K562 (cell line): ENCODE results near the gene CDKL1. TPM values are rescaled to one million over a fixed set of nuclear protein-coding genes. Genes with fewer than 3 reads are reported as not detected.

ENCODE experiments used
- ATAC-seq: fragments of 200-7000 bp; cut with Tn5 transposase; 3 replicates; pipeline ENCODE4 v1.9.1; 2020; ENCODE audit warnings: moderate library complexity
- BruUV-seq: library from RNA; stranded (reverse); fragments of 400-500 nt; replicated peaks from 2 replicates; lab custom pipeline; 2021; lab: Mats Ljungman, UMichigan
- CTCF ChIA-PET: fragments of 300-600 bp; formaldehyde crosslinking; extraction: SDS; loops from one replicate; lab custom pipeline; 2021; ENCODE audit warnings: low intra/inter-chr PET ratio; lab: Yijun Ruan, JAX
- POLR2A ChIA-PET: fragments of 300-600, 350-650 bp; sonication (Branson Sonifier 250); formaldehyde crosslinking; extraction: SDS; loops from one replicate; lab custom pipeline; 2021; ENCODE audit warnings: antibody characterized with exemption, inconsistent platforms; lab: Yijun Ruan, JAX
- DNase-seq, 4 experiments: peaks; one replicate each; pipeline versions ENCODE4 v3.0.0 to v3.0.0-alpha.2; 2011 to 2018; ENCODE audit warnings: low spot score in 3 of 4, mixed read lengths in 3 of 4; ENCODE audit errors: extremely low read depth in 1 of 4
- FAIRE-seq: peaks from 2 replicates; lab custom pipeline; 2011; peaks lifted over from hg19 to GRCh38; lab: Jason Lieb, UNC
- H2AFZ ChIP-seq: 2 replicates; pipeline ENCODE4 v1.6.0; 2011; ENCODE audit warnings: low read depth, low read length, control low read depth, inconsistent platforms
- H3K27ac ChIP-seq: fragments of 200-600 bp; 3 replicates; pipeline ENCODE4 v1.8.0; 2011; ENCODE audit warnings: low read depth, mild to moderate bottlenecking, control low read depth, inconsistent platforms, low read length, moderate library complexity, mixed read lengths; ENCODE audit errors: extremely low read depth
- H3K27me3 ChIP-seq, 2 experiments: fragments of 300-600 bp in 1 of 2; 2 replicates in 1 of 2; 3 replicates in 1 of 2; pipeline versions ENCODE4 v1.6.0 to v1.8.0; 2011; ENCODE audit warnings: inconsistent platforms in 2 of 2, low read length in 2 of 2, mild to moderate bottlenecking in 1 of 2, mixed read lengths in 1 of 2, moderate library complexity in 1 of 2; ENCODE audit not compliant: control insufficient read depth in 2 of 2, insufficient read depth in 2 of 2
- H3K36me3 ChIP-seq: fragments of 300-600 bp; 3 replicates; pipeline ENCODE4 v1.8.0; 2011; ENCODE audit warnings: mild to moderate bottlenecking, low read length, inconsistent platforms; ENCODE audit not compliant: control insufficient read depth, insufficient read depth
- H3K4me1 ChIP-seq, 2 experiments: fragments of 200-600 bp in 1 of 2; replicated peaks in 1 of 2; 2 replicates in 1 of 2; 3 replicates in 1 of 2; pipeline versions ENCODE4 v1.5.1 to v1.8.0; 2011; ENCODE audit warnings: inconsistent platforms in 2 of 2, low read length in 2 of 2, mild to moderate bottlenecking in 1 of 2, mixed read lengths in 1 of 2, moderate library complexity in 1 of 2; ENCODE audit not compliant: control insufficient read depth in 2 of 2, insufficient read depth in 2 of 2
- H3K4me2 ChIP-seq: 2 replicates; pipeline ENCODE4 v1.6.1; 2011; ENCODE audit warnings: low read length, control low read depth, inconsistent platforms, mixed read lengths; ENCODE audit not compliant: insufficient read depth
- H3K4me3 ChIP-seq: fragments of 200-600 bp; sonication (generic), shearing (Covaris generic); 2 replicates; pipeline ENCODE4 v1.5.1; 2016; ENCODE audit warnings: control low read depth, inconsistent platforms
- H3K79me2 ChIP-seq: fragments of 200-600 bp; 3 replicates; pipeline ENCODE4 v1.8.0; 2011; ENCODE audit warnings: low read length, inconsistent platforms; ENCODE audit not compliant: control insufficient read depth, insufficient read depth
- H3K9ac ChIP-seq, 2 experiments: 2 replicates each; pipeline versions ENCODE4 v1.6.0 to v1.6.1; 2011; ENCODE audit warnings: low read depth in 2 of 2, low read length in 2 of 2, control low read depth in 1 of 2, inconsistent platforms in 1 of 2, mild to moderate bottlenecking in 1 of 2, mixed read lengths in 1 of 2; ENCODE audit not compliant: insufficient read depth in 1 of 2
- H3K9me1 ChIP-seq: one replicate; pipeline ENCODE4 v1.6.0; 2011; ENCODE audit warnings: inconsistent platforms, mild to moderate bottlenecking, low read length, moderate library complexity; ENCODE audit not compliant: control insufficient read depth, insufficient read depth
- H3K9me3 ChIP-seq: replicated peaks from 2 replicates; pipeline ENCODE4 v1.5.1; 2011; ENCODE audit warnings: low read depth, low read length, inconsistent platforms; ENCODE audit not compliant: control insufficient read depth, insufficient read depth
- H4K20me1 ChIP-seq: replicated peaks from 2 replicates; pipeline ENCODE4 v1.6.1; 2011; ENCODE audit warnings: low read length, inconsistent platforms, mixed read lengths; ENCODE audit not compliant: control insufficient read depth, insufficient read depth
- CCAR2 ChIP-seq: fragments of 200-400 bp; formaldehyde crosslinking; IDR thresholded peaks from 2 replicates; pipeline ENCODE4 v1.6.1; 2017; ENCODE audit warnings: mild to moderate bottlenecking, low read depth, low read length
- CEBPG ChIP-seq, 3 experiments: fragments of 200-800 bp in 1 of 3; sonication (Bioruptor generic) in 1 of 3; sonication (generic) in 1 of 3; formaldehyde crosslinking in 1 of 3; IDR thresholded peaks in 2 of 3; conservative IDR thresholded peaks in 1 of 3; 2 replicates each; pipeline versions ENCODE4 v1.6.1 to v1.8.0; 2016 to 2022; ENCODE audit warnings: missing compliant biosample characterization in 2 of 3, missing genetic modification characterization in 2 of 3, mild to moderate bottlenecking in 1 of 3, missing genetic modification reagents in 1 of 3
- DIDO1 ChIP-seq: fragments of 450-650 bp; IDR thresholded peaks from 2 replicates; pipeline ENCODE4 v1.6.1; 2016; ENCODE audit warnings: low read depth, missing biosample characterization, missing genetic modification characterization
- FIP1L1 ChIP-seq: fragments of 200-400 bp; formaldehyde crosslinking; IDR thresholded peaks from 2 replicates; pipeline ENCODE4 v1.6.1; 2018; ENCODE audit warnings: mild to moderate bottlenecking, low read depth, low read length; ENCODE audit not compliant: poor library complexity, severe bottlenecking
- GTF2F1 ChIP-seq: IDR thresholded peaks from 2 replicates; pipeline ENCODE4 v1.6.1; 2011; ENCODE audit warnings: low read depth, low read length, improper control_type of control experiment
- IRF1 ChIP-seq: sonication (generic); formaldehyde crosslinking; IDR thresholded peaks from 2 replicates; pipeline ENCODE4 v1.8.0; 2022; ENCODE audit warnings: missing genetic modification reagents, mild to moderate bottlenecking, borderline replicate concordance
- NEUROD1 ChIP-seq: fragments of 150-350 bp; IDR thresholded peaks from 2 replicates; pipeline ENCODE4 v1.6.1; 2014; ENCODE audit warnings: borderline replicate concordance, low read length, low read depth; ENCODE audit not compliant: partially characterized antibody
- POLR3G ChIP-seq: IDR thresholded peaks from 2 replicates; pipeline ENCODE4 v1.6.1; 2011; ENCODE audit not compliant: insufficient read length, insufficient replicate concordance; ENCODE audit errors: extremely low read depth
- ZFP36 ChIP-seq: fragments of 150-350 bp; IDR thresholded peaks from 2 replicates; pipeline ENCODE4 v1.6.1; 2018; ENCODE audit warnings: low read length, low read depth; ENCODE audit not compliant: partially characterized antibody
- ZNF263 ChIP-seq: sonication (generic); formaldehyde crosslinking; IDR thresholded peaks from 2 replicates; pipeline ENCODE4 v1.8.0; 2022; ENCODE audit warnings: mild to moderate bottlenecking, missing genetic modification reagents, borderline replicate concordance
- ZSCAN29 ChIP-seq: fragments of 450-650 bp; IDR thresholded peaks from 2 replicates; pipeline ENCODE4 v1.6.1; 2017
- ZSCAN32 ChIP-seq: fragments of 450-650 bp; formaldehyde crosslinking; IDR thresholded peaks from 2 replicates; pipeline ENCODE4 v1.4.0; 2020; ENCODE audit warnings: mild to moderate bottlenecking, moderate library complexity
- WGBS: fragments of 100-300 bp; shearing (Covaris generic); methylation state at CpG from one replicate; pipeline ENCODE4 v1.1.6; 2016; ENCODE audit warnings: low coverage, mixed read lengths; ENCODE audit not compliant: insufficient coverage; ENCODE audit errors: missing lambda C conversion rate; 5-methylcytosine and 5-hydroxymethylcytosine counted together
- in situ Hi-C: fragments of 300-500 bp; cut with MboI; formaldehyde crosslinking; loops from 4 replicates; pipeline ENCODE4 v1.15.0; 2018; ENCODE audit warnings: inconsistent platforms, mixed read lengths
- intact Hi-C: fragments of 100-400 bp; cut with micrococcal nuclease; formaldehyde crosslinking; loops from 2 replicates; pipeline ENCODE4 v1.14.2; 2022
- polyA plus RNA-seq, 8 experiments: library from polyadenylated mRNA; depleted of rRNA in 4 of 8; stranded (reverse) in 5 of 8; unstranded in 3 of 8; fragments of >200 nt; fragmentation: Nextera tagmentation in 2 of 8; fragmentation: Illumina TruSeq in 1 of 8; extraction: Ambion mirVana in 2 of 8; extraction: Trizol in 1 of 8; gene quantifications; 2 replicates each; pipeline versions ENCODE4 v1.2.1 to v1.2.3, GENCODE V29; 2011 to 2014; ENCODE audit warnings: inconsistent platforms in 1 of 8, missing spikeins in 1 of 8
- total RNA-seq, 7 experiments: library from RNA; depleted of rRNA in 6 of 7; stranded (reverse); fragments of >200 nt in 6 of 7; fragmentation: Illumina TruSeq in 2 of 7; extraction: Trizol in 2 of 7; gene quantifications; 2 replicates each; pipeline versions ENCODE4 v1.2.1 to v1.2.3, GENCODE V29; 2011 to 2021; ENCODE audit warnings: low replicate concordance in 1 of 7
- TF ChIP-seq, protein P1 (sequence below): fragments of 150-350 bp; IDR thresholded peaks from 2 replicates; pipeline ENCODE4 v1.6.1; 2014; ENCODE audit warnings: low read depth, mild to moderate bottlenecking, low read length, borderline replicate concordance
- TF ChIP-seq, protein P2 (sequence below): fragments of 450-650 bp; formaldehyde crosslinking; IDR thresholded peaks from 2 replicates; pipeline ENCODE4 v1.4.0; 2020; ENCODE audit warnings: mild to moderate bottlenecking, moderate library complexity
- TF ChIP-seq, protein P3 (sequence below): conservative IDR thresholded peaks from 2 replicates; pipeline ENCODE4 v1.6.1; 2011; ENCODE audit warnings: low read depth, mild to moderate bottlenecking, low read length; ENCODE audit not compliant: control insufficient read depth

Gene CDKL1
- total and polyA plus RNA-seq, 9 of the 15 experiments (the other 6 are each of a cell fraction or from before 2014, with no cell fraction given), result 2.3 to 35.0 (median 7.5) TPM

- Histone ChIP-seq H3K4me1 (no peaks in the 10 kb centered on the region), H3K27ac (no peak overlapping the region), H3K9me3 (no peaks in the 10 kb centered on the region), H3K9ac (no peak overlapping the region), H3K9me1 (no peaks in the 10 kb centered on the region), H3K4me3 (no peak overlapping the region), H3K36me3 (no peaks in the 10 kb centered on the region), H3K27me3 (no peaks in the 10 kb centered on the region), H4K20me1 (no peaks in the 10 kb centered on the region), H2AFZ (no peak overlapping the region), H3K79me2 (no peaks in the 10 kb centered on the region), H3K4me2 (no peak overlapping the region)
- CTCF ChIA-PET, result no interaction called here
- in situ Hi-C loops, result no loop called here
- 53% methylated on average over 6 of the region's 6 CpGs for whole genome bisulfite sequencing
- no TSS peak for BruUV-seq
- FAIRE-seq (no peak), DNase-seq (no peak), ATAC-seq (no peak)
- intact Hi-C loops, result no loop called here
- POLR2A ChIA-PET, result no interaction called here
- TF ChIP-seq, protein P1, sequence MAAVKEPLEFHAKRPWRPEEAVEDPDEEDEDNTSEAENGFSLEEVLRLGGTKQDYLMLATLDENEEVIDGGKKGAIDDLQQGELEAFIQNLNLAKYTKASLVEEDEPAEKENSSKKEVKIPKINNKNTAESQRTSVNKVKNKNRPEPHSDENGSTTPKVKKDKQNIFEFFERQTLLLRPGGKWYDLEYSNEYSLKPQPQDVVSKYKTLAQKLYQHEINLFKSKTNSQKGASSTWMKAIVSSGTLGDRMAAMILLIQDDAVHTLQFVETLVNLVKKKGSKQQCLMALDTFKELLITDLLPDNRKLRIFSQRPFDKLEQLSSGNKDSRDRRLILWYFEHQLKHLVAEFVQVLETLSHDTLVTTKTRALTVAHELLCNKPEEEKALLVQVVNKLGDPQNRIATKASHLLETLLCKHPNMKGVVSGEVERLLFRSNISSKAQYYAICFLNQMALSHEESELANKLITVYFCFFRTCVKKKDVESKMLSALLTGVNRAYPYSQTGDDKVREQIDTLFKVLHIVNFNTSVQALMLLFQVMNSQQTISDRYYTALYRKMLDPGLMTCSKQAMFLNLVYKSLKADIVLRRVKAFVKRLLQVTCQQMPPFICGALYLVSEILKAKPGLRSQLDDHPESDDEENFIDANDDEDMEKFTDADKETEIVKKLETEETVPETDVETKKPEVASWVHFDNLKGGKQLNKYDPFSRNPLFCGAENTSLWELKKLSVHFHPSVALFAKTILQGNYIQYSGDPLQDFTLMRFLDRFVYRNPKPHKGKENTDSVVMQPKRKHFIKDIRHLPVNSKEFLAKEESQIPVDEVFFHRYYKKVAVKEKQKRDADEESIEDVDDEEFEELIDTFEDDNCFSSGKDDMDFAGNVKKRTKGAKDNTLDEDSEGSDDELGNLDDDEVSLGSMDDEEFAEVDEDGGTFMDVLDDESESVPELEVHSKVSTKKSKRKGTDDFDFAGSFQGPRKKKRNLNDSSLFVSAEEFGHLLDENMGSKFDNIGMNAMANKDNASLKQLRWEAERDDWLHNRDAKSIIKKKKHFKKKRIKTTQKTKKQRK, result no peak
- TF ChIP-seq ZNF263 (CRISPR knock-in tag) (no peak), ZSCAN32 (CRISPR knock-in tag) (no peak), CEBPG (CRISPR knock-in tag; IDR thresholded peaks at IDR 0.05) (no peak), CEBPG (tag; conservative IDR thresholded peaks at IDR 0.05 in 1 of 2, IDR thresholded peaks at IDR 0.05 in 1 of 2) (no peak), NEUROD1 (no peak), ZFP36 (no peak), ZSCAN29 (no peak), DIDO1 (tag) (no peak), CCAR2 (no peak), POLR3G (no peak), FIP1L1 (no peak), GTF2F1 (no peak), IRF1 (CRISPR knock-in tag) (no peak)
- TF ChIP-seq, protein P2, sequence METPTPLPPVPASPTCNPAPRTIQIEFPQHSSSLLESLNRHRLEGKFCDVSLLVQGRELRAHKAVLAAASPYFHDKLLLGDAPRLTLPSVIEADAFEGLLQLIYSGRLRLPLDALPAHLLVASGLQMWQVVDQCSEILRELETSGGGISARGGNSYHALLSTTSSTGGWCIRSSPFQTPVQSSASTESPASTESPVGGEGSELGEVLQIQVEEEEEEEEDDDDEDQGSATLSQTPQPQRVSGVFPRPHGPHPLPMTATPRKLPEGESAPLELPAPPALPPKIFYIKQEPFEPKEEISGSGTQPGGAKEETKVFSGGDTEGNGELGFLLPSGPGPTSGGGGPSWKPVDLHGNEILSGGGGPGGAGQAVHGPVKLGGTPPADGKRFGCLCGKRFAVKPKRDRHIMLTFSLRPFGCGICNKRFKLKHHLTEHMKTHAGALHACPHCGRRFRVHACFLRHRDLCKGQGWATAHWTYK (CRISPR knock-in tag), result no peak
- TF ChIP-seq, protein P3, sequence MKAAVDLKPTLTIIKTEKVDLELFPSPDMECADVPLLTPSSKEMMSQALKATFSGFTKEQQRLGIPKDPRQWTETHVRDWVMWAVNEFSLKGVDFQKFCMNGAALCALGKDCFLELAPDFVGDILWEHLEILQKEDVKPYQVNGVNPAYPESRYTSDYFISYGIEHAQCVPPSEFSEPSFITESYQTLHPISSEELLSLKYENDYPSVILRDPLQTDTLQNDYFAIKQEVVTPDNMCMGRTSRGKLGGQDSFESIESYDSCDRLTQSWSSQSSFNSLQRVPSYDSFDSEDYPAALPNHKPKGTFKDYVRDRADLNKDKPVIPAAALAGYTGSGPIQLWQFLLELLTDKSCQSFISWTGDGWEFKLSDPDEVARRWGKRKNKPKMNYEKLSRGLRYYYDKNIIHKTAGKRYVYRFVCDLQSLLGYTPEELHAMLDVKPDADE, result no peak
These were observed 39.6 kb downstream of the CDKL1 start for GRCh38 chr14:50357124-50357523.
